ENCODE data around the gene RXRA.

The RXRA gene

GRCh38 chr9:134356496-134357470, 30.5 kb downstream of the RXRA start:
- no peak for DNase-seq

- DNase-seq, result no peak
Observed at GRCh38 chr9:134357631-134358025, 31.4 kb downstream of the RXRA start.

GRCh38 chr9:134358026-134358661, 31.9 kb downstream of the RXRA start:
- peak; percentile 59 for DNase-seq

- DNase-seq, result peak; percentile 82
Observed at GRCh38 chr9:134358662-134359319, 32.5 kb downstream of the RXRA start.

- DNase-seq, result peak; percentile 85
Observed at GRCh38 chr9:134359493-134360179, 33.4 kb downstream of the RXRA start.

- DNase-seq, result no peak
Observed at GRCh38 chr9:134360180-134360759, 34.0 kb downstream of the RXRA start.

GRCh38 chr9:134360897-134361296, 34.6 kb downstream of the RXRA start:
- no peak for DNase-seq

GRCh38 chr9:134361426-134361825, 35.2 kb downstream of the RXRA start:
- peak; percentile 82 for DNase-seq

- peak; percentile 79 for DNase-seq
Observed at GRCh38 chr9:134361843-134362414, 35.7 kb downstream of the RXRA start.

- no peak for DNase-seq
Observed at GRCh38 chr9:134363450-134363849, 37.2 kb downstream of the RXRA start.

GRCh38 chr9:134364391-134365114, 38.3 kb downstream of the RXRA start:
- no peak for DNase-seq

GRCh38 chr9:134365115-134365596, 38.9 kb downstream of the RXRA start:
- no peak for DNase-seq

GRCh38 chr9:134365791-134366222, 39.6 kb downstream of the RXRA start:
- DNase-seq, result peak; percentile 96

- peak; percentile 97 for DNase-seq
Observed at GRCh38 chr9:134366223-134367031, 40.2 kb downstream of the RXRA start.

GRCh38 chr9:134367061-134367460, 40.8 kb downstream of the RXRA start:
- no peak for DNase-seq

GRCh38 chr9:134367791-134368490, 41.7 kb downstream of the RXRA start:
- DNase-seq, result peak; percentile 77

GRCh38 chr9:134368571-134368970, 42.3 kb downstream of the RXRA start:
- DNase-seq, result no peak

- peak; percentile 40 for DNase-seq
Observed at GRCh38 chr9:134369416-134370212, 43.4 kb downstream of the RXRA start.

GRCh38 chr9:134370213-134370492, 43.9 kb downstream of the RXRA start:
- DNase-seq, result no peak
